HL-60/S4 treated with phorbol 12-myristate 13-acetate at 8.2 ng/mL for 4 days and 3 days (cell line): ENCODE results near the gene IL10.
"Not testable (repeated sequence)": the region's sequence is repeated elsewhere in the genome, so short reads cannot be mapped to it uniquely, and the experiment has no call there.

Source experiments
- in situ Hi-C: fragments of 300-500 bp; cut with MboI; formaldehyde crosslinking; loops from 2 replicates; pipeline ENCODE4 v1.15.0; 2022; ENCODE audit warnings: low sequenced_read_pairs

The IL10 gene

DNA sequence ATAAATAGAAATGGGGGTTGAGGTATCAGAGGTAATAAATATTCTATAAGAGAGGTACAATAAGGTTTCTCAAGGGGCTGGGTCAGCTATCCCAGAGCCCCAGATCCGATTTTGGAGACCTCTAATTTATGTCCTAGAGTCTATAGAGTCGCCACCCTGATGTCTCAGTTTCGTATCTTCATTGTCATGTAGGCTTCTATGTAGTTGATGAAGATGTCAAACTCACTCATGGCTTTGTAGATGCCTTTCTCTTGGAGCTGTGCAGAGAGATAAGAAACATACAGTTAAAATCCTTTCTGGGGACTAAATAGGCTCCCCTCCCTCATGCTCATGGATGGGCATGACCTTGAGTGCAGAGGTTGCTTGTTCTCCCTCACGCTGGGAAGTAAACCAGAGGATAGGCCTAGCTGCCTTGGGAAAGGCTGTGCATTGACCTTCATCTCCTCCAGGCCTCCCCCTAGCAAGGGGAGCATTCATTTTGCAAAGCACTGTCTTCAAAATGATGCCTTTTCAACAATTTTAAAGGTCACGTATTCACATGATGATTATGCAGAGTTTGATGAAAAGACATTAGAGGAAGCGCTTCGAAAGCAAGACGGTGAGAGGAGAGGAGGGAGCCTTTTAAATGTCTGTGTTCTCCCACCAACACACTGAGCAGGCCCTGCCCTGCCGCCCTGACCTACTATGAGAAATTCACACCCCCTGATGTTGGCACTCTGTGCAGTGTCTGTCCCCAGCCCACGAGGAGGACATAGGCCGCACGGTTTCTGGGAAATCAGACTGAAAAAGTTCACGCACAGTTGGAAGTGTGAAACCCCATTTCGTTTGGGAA lies 3.6 kb downstream of the IL10 start:
- in situ Hi-C loops = no loop called here

DNA sequence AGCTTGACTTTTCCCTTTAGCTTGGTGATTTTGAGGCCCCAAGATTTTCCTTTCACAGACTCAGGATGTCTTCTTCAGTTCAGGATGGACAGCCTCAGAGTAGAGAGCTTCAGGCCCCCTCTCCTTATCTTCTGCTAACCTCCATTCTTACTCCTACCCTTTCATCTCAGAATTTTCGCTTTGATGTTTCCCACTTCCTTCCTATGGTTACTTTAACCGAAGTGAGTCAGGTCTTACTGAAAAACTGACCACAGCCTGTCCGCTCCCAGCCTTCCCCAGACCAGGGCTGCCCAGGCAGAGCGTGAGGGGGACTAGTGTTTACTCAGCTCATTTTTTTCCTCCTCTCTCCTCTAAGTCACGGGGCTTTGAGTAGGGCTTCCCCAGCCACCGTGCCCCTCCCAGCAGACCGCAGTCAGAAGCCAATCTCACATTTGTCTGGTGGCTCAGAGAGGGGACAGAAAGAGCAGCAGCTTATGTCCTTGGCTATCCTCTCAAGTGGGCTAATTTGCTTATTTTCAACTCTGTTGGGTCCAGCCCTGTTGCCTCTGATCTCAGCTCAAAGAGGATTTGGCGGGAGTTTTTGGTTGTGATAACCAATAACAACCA lies 5.9 kb downstream of the IL10 start:
- in situ Hi-C loops = no loop called here

DNA sequence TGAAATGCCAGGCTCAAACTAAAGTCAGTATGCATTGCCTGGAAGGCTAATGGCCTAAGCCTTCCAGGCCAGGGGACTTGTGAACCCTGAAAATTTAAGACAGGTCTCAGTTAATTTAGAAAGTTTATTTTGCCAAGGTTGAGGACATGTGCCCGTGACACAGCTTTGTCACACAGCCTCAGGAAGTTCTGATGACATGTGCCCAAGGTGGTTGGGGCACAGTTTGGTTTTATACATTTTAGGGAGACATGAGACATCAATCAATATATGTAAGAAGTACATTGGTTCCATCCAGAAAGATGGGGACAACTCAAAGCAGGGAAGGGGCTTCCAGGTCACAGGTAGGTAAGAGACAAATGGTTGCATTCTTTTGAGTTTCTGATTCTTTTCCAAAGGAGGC lies 6.5 kb downstream of the IL10 start:
- in situ Hi-C loops = not testable (repeated sequence)

DNA sequence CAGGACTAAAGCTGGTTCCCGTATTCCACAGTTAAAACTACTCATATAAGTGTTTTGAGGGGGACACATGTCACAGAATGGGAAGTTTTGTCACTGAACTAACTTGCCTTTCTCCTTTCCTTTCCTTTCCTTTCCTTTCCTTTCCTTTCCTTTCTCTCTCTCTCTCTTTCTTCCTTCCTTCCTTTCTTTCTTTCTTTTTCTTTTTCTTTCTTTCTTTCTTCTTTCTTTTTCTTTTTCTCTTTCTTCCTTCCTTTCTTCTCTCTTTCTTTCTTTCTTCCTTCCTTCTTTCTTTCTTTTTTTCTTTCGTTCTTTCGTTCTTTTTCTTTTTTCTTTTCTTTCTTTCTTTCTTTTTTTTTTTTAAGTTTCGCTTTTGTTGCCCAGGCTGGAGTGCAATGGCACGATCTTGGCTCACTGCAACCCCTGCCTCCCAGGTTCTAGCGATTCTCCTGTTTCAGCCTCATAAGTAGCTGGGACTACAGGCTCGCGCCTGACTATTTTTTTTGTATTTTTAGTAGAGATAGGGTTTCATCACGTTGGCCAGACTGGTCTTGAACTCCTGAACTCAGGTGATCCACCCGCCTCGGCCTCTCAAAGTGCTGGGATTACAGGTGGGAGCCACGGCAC lies 9.4 kb downstream of the IL10 start:
- in situ Hi-C loops = not testable (repeated sequence)

DNA sequence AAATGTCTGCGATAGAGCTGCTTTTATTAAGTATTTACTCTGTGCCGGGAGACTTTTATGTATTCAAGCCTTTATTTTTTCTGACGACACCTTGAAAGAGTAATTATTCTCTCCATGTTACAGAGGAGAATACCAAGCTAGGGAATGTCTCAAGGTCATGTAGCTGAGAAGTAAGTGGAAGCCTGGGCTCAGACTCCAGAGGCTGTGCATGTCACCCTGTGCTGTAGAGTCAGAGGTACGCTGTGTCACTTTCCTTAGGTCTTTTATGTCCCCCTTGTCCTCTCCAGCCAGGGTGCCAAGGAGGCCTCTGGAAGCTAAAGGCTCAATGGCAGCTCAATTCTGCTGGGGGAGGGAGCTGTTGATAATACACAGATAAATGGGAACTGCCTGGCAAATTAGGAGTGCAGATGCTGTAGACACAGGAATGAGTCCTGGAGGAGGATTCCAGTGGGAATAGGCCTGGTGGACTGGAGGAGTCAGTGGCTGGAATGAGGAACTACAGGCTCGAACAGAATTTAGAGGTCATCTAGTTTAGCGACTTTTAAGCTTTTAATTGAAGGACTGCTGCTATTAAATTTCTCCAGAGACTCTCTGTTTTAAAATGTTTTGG lies 11.0 kb downstream of the IL10 start:
- in situ Hi-C loops = no loop called here

DNA sequence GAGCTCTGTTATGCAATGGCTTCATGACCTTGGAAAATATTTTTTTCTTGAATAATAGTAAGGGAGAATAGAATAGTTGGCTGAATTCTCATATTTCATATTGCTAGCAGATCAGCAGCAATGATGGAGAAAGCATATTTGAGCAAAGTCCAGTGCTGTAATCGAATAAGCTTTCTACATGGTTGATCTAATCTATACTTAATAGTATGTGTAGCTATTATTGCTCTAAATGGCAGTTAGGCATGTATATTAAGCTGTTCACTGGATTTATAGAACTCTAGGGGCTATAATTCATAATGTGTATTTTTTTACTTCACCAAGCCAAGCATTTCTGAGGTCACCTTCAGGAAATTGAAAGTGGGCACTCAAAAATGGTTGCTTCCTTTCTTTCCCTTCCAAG lies 11.7 kb downstream of the IL10 start:
- in situ Hi-C loops = no loop called here

DNA sequence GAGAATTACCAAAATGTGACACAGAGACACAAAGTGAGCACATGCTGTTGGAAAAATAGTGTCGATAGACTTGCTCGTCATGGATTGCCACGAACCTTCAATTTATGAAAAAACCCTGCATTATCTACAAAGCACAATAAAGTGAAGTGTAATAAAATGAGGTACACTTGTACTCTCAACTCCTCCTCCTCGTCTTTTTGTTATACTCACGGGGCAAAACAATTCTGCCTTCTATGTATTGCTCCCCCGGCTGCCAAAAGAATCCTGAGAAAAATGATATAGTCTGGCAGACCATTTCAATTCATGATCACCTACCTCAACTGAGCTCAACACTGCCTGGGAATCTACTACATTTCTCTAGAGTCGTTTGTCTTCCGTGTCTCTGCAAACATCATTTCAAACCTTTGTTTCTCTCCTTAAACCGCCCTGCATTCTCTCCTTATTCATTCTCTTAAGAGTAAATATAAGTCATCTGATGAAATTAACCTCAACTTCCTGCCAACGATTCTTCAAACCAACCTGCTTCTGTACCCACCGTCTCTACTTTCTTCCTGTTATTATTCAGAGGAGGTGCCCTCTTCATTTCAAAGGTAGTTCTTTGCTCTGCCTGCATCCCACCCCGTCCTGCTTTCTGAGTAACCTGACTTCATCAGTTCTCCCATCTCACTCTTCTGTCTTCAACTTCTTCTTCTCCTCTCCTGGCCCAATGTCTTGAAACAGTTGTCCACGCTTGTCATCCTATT lies 14.6 kb downstream of the IL10 start:
- in situ Hi-C loops = no loop called here

DNA sequence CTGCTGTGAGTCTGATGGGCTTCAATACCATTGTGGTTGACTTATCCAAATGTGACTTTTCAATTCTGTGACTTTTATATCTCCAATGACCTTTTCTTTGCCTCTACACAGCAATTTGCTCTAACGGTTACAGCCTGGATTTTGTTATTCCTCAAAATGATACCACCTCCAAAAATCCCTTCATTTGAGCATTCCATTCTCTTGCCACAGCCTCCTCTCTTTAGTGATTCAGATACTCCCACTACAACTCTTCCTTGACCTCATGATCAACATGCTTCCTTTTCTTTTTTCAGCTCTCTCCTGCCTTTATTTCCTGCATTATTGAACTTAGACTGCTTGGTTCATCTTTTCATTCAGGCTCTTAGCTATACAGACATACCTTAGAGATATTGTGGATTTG lies 18.3 kb downstream of the IL10 start:
- in situ Hi-C loops = no loop called here

DNA sequence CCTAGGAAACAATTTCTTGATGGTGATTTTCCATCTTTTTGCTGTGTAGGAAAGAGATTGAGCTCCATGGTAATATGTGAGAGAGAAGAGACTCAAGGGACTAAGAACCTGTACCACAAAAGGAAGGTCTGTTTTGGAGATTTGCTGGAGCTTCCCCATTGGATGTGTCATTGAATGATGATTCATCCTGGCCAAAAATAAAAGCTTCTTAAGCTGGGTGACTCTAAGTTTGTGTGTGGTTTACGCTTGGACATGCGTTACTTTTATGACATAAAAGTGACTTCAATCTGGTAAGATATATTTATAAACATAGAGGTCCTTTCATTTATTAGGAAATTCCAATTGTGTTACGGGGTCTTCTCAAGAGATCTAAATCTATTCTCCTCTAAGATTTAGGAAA lies 19.2 kb downstream of the IL10 start:
- in situ Hi-C loops = no loop called here

DNA sequence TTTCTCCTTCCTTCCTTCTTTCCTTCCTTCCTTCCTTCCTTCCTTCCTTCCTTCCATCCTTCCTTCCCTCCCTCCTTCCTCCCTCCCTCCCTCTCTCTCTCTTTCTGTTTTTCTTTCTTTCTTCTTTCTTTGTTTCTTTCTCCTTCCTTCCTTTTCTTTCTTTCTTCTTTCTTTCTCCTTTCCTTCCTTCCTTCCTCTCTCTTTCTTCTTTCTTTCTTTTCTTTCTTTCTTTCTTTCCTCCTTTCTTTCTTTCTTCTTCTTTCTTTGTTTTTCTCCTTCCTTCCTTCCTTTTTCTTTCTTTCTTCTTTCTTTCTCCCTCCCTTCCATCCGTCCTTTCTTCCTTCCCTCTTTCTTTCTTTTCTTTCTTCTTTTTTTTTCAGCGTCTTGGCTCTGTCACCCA lies 19.8 kb downstream of the IL10 start:
- in situ Hi-C loops = no loop called here

DNA sequence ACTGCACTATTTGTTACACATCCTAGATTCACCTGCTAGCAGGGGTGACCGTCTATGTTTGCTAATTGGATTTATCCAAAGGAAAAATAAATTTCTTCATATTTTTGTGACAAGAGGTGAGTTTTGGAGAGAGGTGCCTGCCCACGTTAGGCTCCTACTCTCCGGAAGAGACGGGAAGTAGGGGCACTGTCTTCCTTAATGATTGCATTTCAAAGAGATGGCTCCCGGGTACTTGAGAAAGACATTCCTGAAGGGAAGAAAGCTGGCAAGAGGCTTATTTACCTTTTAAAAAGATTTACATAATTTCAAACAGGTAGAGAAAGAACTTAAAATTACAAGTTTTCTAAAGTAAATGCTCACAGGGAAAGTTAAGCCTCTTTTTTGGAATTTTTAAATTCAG lies 20.4 kb downstream of the IL10 start:
- in situ Hi-C loops = no loop called here

DNA sequence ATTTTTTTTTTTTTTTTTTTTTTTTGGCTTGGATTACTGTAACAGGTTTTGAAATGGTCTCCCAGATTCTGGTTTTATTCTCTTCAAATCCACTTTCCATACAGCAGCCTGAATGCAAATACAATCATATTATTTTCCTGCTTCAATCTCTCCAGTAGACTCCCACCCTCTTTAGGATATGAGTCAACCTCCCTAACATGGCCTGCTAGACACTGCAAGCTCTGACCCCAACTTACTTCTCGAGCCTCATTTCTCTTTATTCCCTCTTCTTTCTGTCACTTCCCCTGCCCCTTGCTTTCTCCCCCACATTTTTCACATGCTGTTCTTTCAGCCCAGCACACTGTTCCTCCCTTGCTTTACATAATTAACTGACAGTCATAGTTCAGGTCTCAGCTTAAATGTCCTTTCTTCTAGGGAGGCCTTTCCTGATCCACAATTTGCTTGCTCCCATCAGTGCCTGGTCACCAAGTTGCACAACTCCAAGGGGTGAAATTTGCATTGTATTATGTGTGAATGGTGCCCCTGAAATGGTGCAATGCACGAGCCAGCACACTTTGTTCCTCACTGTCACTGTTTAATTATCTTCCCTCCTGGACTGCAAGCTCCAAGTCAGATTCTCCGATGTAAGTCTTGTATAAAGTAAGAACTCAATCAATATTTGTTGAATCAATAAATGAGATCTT lies 23.8 kb downstream of the IL10 start:
- in situ Hi-C loops = loop anchor here (25.0 kb wide), 1 partner anchor 164 kb away; the partner anchor contains the start of gene FCMR

DNA sequence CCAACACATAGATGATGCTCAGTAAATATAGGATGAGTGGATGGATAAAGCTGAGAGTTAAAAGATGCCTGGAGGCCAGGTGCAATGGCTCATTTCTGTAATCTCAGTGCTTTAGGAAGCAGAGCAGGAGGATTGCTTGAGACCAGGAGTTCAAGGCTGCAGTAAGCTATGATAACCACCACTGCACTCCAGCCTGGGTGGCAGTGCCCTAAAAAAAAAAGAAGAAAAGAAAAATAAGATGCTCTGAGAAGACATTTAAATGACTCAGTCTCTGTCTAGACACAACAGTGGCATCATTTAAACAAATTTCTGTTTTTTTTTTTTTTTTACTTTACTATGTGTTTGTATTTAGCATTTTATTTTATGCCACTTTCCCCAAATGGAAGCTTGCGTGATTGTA lies 27.0 kb downstream of the IL10 start:
- in situ Hi-C loops = loop anchor here (25.0 kb wide), 1 partner anchor 167 kb away; the partner anchor contains the start of gene FCMR

DNA sequence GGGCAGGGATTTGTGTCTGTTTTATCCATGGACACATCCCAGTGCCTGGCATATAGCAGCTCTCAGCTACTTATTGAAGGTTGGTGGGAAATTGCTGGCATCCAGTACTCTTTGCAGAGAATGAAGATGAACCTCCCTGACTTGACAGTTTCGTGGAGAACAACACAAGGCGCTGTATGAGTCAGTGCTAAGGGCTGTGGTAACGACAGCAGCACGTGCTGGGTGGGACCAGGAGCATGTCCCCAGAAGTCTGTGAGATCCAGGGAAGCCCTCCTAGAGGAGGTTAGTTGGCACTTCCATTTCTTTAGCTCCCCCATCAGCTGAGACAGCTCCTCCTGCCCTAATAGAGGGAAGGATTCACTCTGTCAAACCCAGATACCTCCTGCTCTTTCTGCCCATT lies 27.6 kb downstream of the IL10 start:
- in situ Hi-C loops = loop anchor here (25.0 kb wide), 1 partner anchor 168 kb away; the partner anchor contains the start of gene FCMR

DNA sequence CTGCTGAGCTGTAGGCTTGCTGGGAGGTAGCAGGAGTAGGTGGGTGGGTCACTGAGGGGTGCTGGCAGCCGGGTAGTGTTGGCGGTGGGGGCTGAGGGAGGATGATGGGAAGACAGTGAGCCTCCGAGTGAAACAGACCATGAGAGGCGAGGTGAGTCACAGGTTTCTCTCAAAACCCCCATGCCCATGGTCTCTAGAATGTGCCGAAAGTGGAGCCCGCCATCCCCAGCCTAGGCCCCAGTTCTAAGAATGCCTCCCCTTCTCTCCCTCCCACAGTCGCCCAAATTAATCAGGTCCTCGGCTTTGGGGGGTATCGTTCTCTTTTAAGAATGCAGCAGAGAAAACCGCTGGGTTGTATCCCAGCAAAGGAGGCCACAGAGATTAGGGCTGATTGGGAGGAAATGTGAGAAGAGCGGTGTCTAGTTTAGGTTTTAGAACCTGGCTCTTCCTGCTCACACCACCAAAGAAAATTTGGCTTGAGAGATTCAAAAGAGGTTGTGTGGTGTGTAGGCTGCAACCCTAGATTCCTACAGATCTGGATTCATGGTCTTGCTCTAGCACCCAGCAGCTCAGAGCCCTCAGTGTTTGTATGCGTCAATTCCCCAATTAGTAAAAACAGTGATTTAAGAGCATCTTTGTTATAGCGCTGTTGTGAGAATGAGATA lies 29.4 kb downstream of the IL10 start:
- in situ Hi-C loops = loop anchor here (25.0 kb wide), 1 partner anchor 169 kb away; the partner anchor contains the start of gene FCMR

DNA sequence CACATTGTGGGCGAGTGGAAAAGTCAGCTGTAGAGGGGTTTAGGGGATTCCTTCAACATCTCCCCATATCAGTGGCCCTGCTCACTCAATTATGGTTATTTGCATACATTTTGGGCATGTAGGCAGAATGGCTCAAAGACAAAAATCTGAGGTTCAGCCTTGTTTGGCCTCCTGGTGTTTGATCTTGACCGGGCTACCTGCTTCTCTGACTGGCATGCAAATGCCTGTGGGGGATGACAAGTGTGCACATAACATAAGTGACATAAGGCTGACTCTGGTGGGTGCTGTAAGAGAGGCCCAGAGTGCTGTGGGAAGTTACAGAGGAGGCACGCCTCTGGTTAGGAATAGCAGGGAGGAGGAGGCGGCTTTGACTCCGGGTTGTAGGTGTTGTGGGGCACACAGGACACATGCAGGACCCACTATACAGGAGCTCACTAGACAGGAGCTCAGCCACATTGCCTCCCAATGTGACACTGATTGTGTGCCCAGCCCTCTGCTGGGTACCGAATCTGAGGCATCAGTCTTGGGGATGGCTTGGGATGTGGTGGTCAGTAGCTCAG lies 31.1 kb downstream of the IL10 start:
- in situ Hi-C loops = loop anchor here (25.0 kb wide), 1 partner anchor 171 kb away; the partner anchor contains the start of gene FCMR

DNA sequence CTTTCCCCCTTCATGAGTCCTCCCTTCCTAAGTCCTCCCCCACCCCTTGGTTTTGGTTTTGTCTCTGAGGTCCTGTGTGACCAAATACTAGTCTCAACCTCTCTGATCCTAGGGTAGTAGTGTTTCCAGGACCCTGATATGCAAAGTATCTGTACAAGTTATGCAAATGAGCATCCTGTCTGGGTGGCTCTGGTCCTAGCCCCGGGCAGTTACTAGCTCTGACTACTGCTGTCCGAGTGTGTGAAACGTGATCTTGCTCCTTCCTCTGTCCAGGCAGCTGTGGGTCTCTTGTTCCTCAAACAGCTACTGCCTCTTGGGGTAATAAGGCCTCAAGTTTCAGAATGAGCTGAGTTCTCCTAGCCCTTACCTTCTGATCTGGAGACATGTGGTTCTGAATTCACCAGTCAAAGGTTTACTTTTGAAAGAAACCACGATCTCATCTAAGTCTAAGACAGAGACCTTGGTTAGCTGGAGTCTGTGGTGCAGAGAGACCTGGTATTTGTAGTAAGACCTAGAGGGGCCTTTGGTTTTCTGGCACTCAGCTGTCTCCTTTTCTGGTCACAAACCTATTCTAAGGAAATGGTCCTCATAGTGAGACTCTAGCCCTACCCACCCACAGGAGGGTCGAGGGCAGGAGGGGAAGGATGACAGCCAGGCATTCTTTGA lies 32.8 kb downstream of the IL10 start:
- in situ Hi-C loops = loop anchor here (10.0 to 25.0 kb wide), 2 partner anchors 173 to 235 kb away; partner anchors contain the start of genes FCAMR and FCMR
